Activated T-cell treated with anti-CD3 and anti-CD28 coated beads, Interleukin-2, amount 50 U/mL, for 24 hours (primary cell): Measurements from ENCODE around the gene RBPJL.

ENCODE experiments used
- DNase-seq: peaks from one replicate; pipeline ENCODE4 v3.0.0-alpha.2; 2020
- H3K27ac Mint-ChIP-seq: 2 replicates; pipeline ENCODE4 v1.8.0; 2020; ENCODE audit warnings: mild to moderate bottlenecking, mixed read lengths
- H3K27me3 Mint-ChIP-seq: 2 replicates; pipeline ENCODE4 v1.8.0; 2020; ENCODE audit warnings: mixed read lengths
- H3K36me3 Mint-ChIP-seq: 2 replicates; pipeline ENCODE4 v1.8.0; 2020; ENCODE audit warnings: low read depth, mixed read lengths
- H3K4me1 Mint-ChIP-seq: 2 replicates; pipeline ENCODE4 v1.8.0; 2020; ENCODE audit warnings: low read depth, mixed read lengths
- H3K4me3 Mint-ChIP-seq: 2 replicates; pipeline ENCODE4 v1.8.0; 2020; ENCODE audit warnings: mild to moderate bottlenecking, moderate library complexity, mixed read lengths
- H3K9me3 Mint-ChIP-seq: 2 replicates; pipeline ENCODE4 v1.8.0; 2020; ENCODE audit warnings: mixed read lengths

Gene RBPJL

DNA sequence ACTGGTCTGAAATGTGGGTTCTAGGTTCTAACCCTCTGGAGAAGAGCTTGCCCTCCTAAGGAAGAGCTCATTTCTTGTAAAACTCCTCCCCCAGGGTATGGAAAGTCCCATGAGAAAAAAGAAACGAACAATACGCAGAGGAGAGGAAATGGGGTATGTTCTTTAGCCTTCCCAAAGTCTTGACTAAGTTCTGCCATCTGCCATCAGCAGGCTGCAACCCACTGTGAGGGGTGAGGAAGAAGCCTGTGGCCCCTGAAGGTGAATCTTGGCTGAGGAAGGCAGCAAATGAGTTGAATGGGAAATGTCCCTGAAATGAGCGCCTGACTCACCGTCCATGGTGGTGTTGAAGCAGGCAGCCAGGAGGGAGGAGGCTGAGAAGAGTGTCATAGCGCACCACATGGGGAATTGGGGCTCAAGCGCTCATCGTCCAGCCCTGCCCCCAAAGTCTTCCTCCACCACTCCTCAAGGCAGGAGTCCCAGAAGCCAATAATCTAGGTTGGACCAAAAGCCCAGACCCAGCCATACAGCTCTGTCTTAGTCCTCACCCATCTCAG is 11.8 kb downstream of the RBPJL start:
- peaks cover 33% of the 10 kb centered on the region for H3K27me3 Mint-ChIP-seq
- H3K4me1 Mint-ChIP-seq: peaks cover 27% of the 10 kb centered on the region
- no peak for DNase-seq
- H3K4me3 Mint-ChIP-seq: no peak overlapping the region
- peak overlapping the region; percentile 66 for H3K27ac Mint-ChIP-seq
- H3K9me3 Mint-ChIP-seq: no peaks in the 10 kb centered on the region
- no peaks in the 10 kb centered on the region for H3K36me3 Mint-ChIP-seq

DNA sequence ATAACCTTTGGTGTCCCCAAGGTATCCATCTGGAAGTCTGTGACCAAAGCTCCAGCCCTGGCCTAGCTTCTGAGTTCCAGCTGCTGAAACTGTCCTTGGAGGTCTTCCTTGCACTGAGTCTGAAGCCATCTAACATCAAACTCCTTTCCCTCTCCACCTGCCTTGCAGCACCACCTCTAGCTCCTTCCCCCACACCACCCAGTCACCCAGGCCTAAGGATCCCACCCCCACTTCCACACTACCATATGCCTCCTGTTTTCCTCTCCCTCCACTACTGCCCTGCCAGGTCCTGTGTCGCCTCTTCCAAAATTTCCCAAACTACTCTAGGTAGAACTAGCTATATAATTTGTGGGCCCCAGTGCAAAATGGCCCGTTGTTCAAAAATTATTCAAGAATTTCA is 12.3 kb downstream of the RBPJL start:
- Mint-ChIP-seq H3K36me3 (no peaks in the 10 kb centered on the region), H3K4me1 (peaks cover 27% of the 10 kb centered on the region), H3K9me3 (no peaks in the 10 kb centered on the region), H3K4me3 (peak overlapping the region; percentile 2), H3K27me3 (peaks cover 28% of the 10 kb centered on the region), H3K27ac (peak overlapping the region; percentile 66)
- no peak for DNase-seq

DNA sequence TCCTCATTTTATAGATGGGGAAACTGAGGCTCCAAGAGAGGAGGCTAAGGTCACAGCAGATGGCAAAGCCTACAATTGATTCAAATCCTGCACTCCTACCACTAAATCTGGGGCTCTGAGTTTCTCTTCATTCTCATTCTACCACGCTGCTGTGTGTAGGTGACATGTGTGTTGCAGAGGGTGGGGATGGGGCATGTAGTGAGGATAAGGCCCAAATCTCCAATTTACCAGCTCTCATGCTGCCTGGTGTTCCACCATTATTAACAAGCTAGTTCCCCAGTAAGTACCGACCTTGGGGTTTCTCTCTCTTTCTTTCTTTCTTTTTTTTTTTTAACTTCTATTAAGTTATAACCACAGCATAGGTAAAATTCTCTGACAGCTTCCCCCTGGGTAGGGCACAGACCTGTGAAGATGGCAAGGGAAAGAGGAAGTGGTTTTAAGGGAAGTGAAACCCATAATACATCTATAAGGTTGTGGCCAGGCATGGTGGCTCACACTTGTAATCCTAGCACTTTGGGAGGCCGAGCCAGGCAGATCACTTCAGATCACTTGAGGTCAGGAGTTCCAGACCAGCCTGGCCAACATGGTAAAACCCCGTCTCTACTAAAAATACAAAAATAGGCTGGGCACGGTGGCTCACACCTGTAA is 14.4 kb downstream of the RBPJL start:
- Mint-ChIP-seq H3K4me1 (peaks cover 27% of the 10 kb centered on the region), H3K27me3 (peaks cover 10% of the 10 kb centered on the region), H3K36me3 (peaks cover 10% of the 10 kb centered on the region), H3K9me3 (no peaks in the 10 kb centered on the region), H3K27ac (peak overlapping the region; percentile 29), H3K4me3 (no peak overlapping the region)
- DNase-seq: no peak

DNA sequence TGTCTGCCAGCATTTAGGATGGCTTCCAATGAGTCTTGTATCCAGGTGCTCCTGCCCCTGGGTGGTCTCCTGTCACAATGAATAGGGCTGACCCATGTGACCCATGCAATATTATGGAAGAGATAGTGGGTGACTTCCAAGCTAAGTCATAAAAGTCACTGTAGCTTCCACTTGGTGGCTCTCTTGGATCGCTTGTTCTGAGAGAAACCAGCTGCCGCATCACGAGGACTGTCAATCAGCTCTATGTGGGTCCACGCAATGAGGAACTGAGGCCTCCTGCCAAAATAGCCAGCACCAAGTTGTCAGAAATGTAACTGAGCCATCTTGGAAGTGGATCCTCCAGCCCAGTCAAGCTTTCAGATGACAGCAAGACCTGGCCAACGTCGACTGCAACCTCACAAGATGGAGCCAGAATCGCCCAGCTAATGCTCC is 16.3 kb downstream of the RBPJL start:
- no peak overlapping the region for H3K27ac Mint-ChIP-seq
- H3K4me3 Mint-ChIP-seq: no peak overlapping the region
- H3K9me3 Mint-ChIP-seq: no peaks in the 10 kb centered on the region
- DNase-seq: no peak
- no peaks in the 10 kb centered on the region for H3K27me3 Mint-ChIP-seq
- peaks cover 27% of the 10 kb centered on the region for H3K4me1 Mint-ChIP-seq
- H3K36me3 Mint-ChIP-seq: peaks cover 26% of the 10 kb centered on the region

DNA sequence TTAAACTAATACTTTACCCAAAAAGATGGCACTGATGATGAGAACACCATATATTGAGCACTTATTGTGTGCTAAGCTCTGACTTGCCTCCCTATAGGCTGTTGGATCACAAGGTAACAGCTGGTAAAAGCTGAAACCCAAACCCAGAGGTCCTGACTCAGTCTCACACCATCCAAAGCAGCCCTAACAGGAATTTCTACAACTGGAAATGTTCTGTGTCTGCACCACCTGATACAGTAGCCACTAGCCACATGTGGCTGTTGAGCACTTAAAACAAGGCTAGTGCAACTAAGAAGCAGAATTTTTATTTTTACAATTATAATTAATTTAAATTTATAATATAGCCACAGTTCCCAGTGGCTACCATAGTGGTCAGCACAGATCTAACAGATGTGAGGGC is 17.1 kb downstream of the RBPJL start:
- Mint-ChIP-seq H3K4me3 (no peak overlapping the region), H3K36me3 (peaks cover 33% of the 10 kb centered on the region), H3K27me3 (no peaks in the 10 kb centered on the region), H3K4me1 (peaks cover 20% of the 10 kb centered on the region), H3K27ac (no peak overlapping the region), H3K9me3 (no peaks in the 10 kb centered on the region)
- no peak for DNase-seq

DNA sequence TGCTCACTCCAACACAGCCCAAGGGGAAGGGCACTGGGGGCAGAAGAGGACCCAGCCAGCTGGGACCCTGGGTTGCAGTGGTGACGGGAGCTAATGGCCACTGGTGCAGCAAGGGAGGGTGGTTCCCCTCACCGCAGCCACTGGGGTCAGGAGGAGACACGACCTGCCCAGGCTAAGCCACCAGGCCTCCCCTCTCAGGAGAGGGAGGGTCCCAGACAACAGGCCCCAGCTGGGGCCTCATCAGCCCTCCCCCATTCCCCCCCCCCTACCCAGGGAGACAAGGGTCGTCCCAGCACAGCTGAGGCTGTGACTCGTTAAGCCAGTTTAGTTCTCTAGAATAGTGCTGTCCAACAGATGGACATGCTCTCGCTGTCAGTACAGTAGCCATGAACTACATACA is 18.7 kb downstream of the RBPJL start:
- no peak overlapping the region for H3K27ac Mint-ChIP-seq
- peaks cover 49% of the 10 kb centered on the region for H3K36me3 Mint-ChIP-seq
- H3K27me3 Mint-ChIP-seq: no peaks in the 10 kb centered on the region
- no peak overlapping the region for H3K4me3 Mint-ChIP-seq
- DNase-seq: no peak
- no peaks in the 10 kb centered on the region for H3K9me3 Mint-ChIP-seq
- peaks cover 11% of the 10 kb centered on the region for H3K4me1 Mint-ChIP-seq

DNA sequence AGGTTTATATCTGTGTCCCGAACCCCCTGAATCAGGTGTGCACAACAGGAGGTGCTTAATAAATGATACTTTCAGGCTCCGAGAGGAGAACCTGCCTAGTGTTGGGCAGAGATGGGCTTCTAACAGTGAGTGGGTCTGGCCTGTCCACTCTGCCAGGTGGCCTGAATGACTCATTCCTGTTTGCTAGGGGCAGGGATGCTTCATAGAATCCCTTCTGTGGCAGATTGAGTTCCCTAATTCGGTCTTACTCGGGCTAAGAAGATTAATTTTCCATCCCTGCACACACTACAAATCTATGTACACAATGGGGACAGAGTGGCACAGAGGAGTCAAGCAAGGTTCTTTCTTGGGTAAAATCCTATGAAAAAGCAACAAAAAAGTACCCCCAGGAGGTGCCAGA is 21.8 kb downstream of the RBPJL start:
- Mint-ChIP-seq H3K27me3 (no peaks in the 10 kb centered on the region), H3K36me3 (peaks cover 75% of the 10 kb centered on the region), H3K4me3 (no peak overlapping the region), H3K4me1 (no peaks in the 10 kb centered on the region), H3K27ac (no peak overlapping the region), H3K9me3 (no peaks in the 10 kb centered on the region)
- no peak for DNase-seq

DNA sequence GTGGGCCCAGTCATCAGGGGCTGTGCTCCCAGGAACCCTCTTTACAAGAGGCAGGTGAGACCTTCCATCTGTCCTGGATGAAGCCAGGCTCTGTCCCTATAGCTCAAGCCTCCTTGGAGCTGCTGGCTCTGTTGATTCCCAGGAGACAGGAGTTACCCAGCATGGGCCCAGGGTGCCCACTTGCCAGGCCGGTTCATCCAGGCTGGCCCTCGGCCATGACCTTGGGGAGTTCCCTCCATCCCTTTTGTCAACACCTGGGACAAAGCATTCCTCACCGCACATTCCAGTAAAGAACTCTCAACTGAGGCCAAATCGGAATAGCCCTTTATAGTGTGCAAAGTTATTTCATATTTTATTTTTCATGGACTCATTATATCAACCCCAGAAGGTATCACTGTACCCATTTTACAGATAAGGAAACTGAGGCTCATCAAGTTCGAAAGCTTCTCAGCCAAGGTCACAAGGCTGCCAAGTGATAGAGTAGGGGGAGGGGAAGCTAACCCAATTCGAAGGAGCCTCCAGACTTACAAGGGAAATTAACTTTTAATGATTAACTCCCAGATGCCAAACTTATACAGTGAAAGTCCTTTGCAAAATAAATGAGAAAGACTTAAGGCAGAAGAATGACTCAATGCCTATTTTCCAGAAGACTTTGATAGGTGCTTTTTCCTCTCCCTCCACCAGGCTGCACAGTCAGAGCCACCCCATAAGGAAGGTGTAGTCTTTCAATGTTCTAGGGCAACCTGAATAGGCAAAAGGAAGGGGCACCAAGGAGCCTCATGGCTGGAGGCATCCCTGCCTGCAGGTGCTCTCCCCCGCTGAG is 23.1 kb downstream of the RBPJL start:
- H3K4me1 Mint-ChIP-seq: no peaks in the 10 kb centered on the region
- no peaks in the 10 kb centered on the region for H3K9me3 Mint-ChIP-seq
- H3K36me3 Mint-ChIP-seq: peaks cover 81% of the 10 kb centered on the region
- H3K4me3 Mint-ChIP-seq: no peak overlapping the region
- H3K27ac Mint-ChIP-seq: no peak overlapping the region
- DNase-seq: no peak
- H3K27me3 Mint-ChIP-seq: no peaks in the 10 kb centered on the region

DNA sequence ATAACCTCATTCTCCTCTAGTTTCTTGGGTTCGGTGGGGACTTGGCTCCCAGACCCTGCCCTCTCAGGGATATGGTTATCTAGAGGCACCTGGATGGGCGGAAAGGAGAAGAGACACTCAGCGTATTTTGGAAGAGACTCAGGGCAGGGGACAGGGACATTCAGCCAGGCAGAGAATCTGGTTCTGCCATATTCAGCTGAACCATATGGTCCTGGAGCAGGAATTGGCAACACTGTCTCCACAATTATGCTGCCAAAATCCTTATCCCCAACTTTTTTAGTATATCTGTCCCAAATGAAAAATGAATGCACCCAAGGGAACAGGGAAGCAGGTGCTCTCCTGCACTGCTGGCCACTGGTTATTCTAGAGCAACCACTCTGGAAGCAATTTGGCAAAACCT is 23.8 kb downstream of the RBPJL start:
- DNase-seq: no peak
- Mint-ChIP-seq H3K36me3 (peaks cover 83% of the 10 kb centered on the region), H3K4me1 (no peaks in the 10 kb centered on the region), H3K9me3 (no peaks in the 10 kb centered on the region), H3K27ac (no peak overlapping the region), H3K4me3 (no peak overlapping the region), H3K27me3 (no peaks in the 10 kb centered on the region)

DNA sequence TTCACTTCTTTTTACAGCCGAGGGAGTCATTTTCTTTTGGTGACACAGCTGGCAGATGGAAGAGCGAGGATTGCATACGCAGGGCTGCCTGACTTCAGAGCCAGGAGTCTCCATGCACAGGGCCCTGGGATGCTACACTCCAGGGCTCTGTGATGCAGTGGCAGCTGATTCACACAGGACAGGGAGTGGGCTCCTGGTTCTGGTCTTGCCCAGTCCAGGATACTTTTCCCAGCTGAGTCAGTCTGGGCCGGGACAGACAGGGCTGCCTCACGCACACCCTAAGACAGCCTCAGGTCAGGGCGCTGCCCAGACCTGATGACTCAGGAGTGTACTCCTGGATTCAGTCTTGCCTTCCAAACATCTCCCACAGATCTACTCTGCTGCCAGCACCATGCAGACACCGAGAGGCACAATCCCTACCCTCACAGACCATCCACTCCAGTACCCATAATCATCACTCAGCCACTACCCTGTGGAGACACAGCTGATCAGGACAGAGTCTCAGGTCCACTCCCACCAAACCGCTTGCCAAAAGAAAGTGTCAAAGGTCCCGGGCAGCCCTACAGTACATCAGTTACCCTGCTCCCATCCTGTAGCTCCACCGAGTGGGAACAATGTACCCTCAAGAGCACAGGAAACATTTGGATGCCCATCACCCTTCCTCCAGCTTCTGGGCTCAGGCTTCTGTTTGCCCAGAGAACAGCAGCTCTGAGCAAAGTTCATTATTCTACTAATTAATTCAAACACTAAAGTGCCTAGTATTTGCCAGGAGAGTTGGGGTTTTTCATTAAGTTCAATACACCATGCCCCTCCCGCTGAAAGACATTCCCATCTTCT is 30.1 kb downstream of the RBPJL start:
- H3K27ac Mint-ChIP-seq: no peak overlapping the region
- H3K4me1 Mint-ChIP-seq: peaks cover 1% of the 10 kb centered on the region
- no peaks in the 10 kb centered on the region for H3K9me3 Mint-ChIP-seq
- DNase-seq: no peak
- H3K36me3 Mint-ChIP-seq: peaks cover 74% of the 10 kb centered on the region
- no peak overlapping the region for H3K4me3 Mint-ChIP-seq
- no peaks in the 10 kb centered on the region for H3K27me3 Mint-ChIP-seq

DNA sequence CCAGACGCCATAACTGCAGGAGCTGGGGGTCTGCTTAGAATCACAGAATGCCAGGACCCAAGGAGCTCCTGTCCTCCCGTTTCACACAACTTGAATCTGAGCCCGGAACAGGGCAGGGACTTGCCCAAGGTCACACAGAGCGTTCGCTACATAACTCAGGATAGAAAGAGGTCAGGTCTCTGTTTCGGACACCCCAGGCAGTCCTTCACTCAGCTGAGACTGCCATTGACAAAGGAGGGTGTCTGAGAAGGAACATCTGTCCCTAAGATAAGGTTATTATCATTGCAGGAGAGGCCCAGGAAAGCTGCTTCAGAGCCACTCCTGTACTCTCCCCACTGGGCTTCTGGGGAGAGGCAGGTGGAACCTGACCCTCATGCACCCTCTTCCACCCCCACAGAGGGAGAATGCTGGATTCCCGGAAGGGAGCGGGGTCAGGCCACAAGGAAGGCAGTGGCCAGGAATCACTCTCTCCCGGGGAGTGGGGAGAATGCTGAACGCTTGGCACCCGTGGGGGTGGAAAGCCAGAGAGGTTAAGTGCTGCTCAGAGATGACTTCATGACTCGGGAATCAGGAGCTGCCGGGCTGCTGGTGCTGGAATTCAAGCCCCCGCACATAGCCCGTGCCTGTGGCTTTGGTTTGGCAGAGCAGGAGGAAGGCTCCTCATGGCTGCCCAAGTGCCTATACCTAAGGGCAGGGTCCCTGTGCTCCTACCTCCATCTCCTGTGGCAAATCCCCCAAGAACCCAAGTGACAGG is 30.9 kb downstream of the RBPJL start:
- H3K9me3 Mint-ChIP-seq: no peaks in the 10 kb centered on the region
- H3K27me3 Mint-ChIP-seq: no peaks in the 10 kb centered on the region
- DNase-seq: no peak
- no peak overlapping the region for H3K4me3 Mint-ChIP-seq
- H3K27ac Mint-ChIP-seq: no peak overlapping the region
- peaks cover 77% of the 10 kb centered on the region for H3K36me3 Mint-ChIP-seq
- peaks cover 1% of the 10 kb centered on the region for H3K4me1 Mint-ChIP-seq

DNA sequence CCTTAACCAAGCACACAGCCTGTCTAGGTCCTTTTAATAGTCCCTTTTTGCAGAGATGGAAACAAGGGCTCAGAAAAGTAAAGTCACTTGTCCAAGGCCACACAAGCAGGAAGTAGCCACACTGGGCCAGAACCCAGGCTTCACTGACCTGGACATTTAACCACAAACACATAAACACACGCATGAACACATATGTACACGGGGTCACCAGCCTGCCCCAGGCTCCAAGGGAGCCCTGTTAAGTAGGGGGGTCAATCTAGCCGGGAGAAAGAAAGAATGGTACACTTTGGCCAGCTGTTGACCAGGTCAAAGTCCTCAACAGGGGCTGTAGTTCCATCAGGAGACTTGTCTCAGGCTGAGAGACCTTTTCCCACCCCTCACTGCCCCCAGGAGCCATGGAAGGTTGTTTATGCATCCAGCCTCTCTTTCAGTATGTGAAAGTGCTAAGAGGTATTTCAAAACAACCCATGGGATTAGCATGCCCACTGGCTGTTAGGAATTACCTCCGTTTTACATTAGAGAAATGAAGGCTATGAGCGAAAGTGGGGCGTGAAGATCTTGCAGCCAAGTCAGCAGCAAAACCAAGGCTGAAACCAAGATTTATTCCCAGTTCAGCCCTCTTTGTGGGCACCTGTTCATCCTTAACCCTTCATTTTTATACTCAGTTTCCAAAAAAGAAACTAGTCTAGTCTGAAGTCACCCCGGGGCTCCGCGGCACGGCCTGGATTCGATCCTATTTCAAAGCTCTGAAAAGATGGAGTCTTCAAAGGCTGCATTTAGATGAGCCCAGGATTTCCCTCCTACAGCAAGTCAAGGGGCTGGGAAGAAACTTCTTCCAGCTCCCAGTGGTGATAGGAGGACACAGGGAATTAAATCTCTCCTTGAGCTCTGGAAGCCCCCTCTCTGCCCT is 31.7 kb downstream of the RBPJL start:
- no peaks in the 10 kb centered on the region for H3K27me3 Mint-ChIP-seq
- no peaks in the 10 kb centered on the region for H3K9me3 Mint-ChIP-seq
- H3K4me3 Mint-ChIP-seq: no peak overlapping the region
- peaks cover 7% of the 10 kb centered on the region for H3K4me1 Mint-ChIP-seq
- DNase-seq: no peak
- H3K27ac Mint-ChIP-seq: no peak overlapping the region
- peaks cover 75% of the 10 kb centered on the region for H3K36me3 Mint-ChIP-seq

DNA sequence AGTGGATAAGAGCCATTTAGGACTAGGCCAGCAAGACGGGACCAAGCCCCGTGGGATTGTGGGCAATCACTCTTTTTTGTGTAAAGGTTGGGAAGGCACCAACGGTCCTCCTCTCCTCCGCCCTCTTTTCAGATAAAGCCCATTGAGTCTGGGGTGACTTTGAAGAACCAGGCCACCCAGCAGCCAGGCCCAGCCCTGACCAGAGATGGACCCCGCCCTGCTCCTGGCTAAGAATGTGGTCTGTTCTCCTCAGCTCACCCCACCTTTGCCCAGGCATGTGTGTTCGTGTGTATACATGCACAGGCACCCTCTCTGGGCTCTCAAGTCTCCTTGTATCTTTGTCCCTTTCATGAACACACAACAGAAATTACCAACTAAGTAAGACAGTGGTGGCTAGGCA is 32.4 kb downstream of the RBPJL start:
- Mint-ChIP-seq H3K4me1 (peaks cover 11% of the 10 kb centered on the region), H3K9me3 (no peaks in the 10 kb centered on the region), H3K27ac (no peak overlapping the region), H3K27me3 (no peaks in the 10 kb centered on the region), H3K4me3 (no peak overlapping the region), H3K36me3 (peaks cover 77% of the 10 kb centered on the region)
- no peak for DNase-seq
